Measurements from ENCODE around the gene ST3GAL6. TPM values are rescaled to one million over a fixed set of nuclear protein-coding genes. Genes with fewer than 3 reads are reported as not detected.

Gene ST3GAL6
- total and polyA plus RNA-seq, 8 donors = 5.8 to 129 (median 13.6) TPM; not detected in 1

GRCh38 chr3:98779541-98780335 is 16.6 kb downstream of the ST3GAL6 start:
- Histone ChIP-seq H3K27ac (peak overlapping the region in 2 of 5 donors; percentile 56 to 58), H3K4me3 (no peak overlapping the region), H3K4me1 (peaks cover 37 to 64% (median 48%) of the 10 kb centered on the region in 4 donors), H3K27me3 (no peaks in the 10 kb centered on the region), H3K9me3 (no peaks in the 10 kb centered on the region), H3K36me3 (peaks cover 0 to 4% (median 0%) of the 10 kb centered on the region in 4 donors)
- DNase-seq = peak in 1 of 2 donors; percentile 42
- intact Hi-C loops (cut with DNase I; ENCODE audit: low total_unique reads) = no loop called here
- 58 to 77% (median 73%) methylated on average over 4 of the region's 4 CpGs for WGBS, 5 donors
- TF ChIP-seq EP300 (IDR thresholded peaks at IDR 0.05) = no peak
- TF ChIP-seq, protein P1, sequence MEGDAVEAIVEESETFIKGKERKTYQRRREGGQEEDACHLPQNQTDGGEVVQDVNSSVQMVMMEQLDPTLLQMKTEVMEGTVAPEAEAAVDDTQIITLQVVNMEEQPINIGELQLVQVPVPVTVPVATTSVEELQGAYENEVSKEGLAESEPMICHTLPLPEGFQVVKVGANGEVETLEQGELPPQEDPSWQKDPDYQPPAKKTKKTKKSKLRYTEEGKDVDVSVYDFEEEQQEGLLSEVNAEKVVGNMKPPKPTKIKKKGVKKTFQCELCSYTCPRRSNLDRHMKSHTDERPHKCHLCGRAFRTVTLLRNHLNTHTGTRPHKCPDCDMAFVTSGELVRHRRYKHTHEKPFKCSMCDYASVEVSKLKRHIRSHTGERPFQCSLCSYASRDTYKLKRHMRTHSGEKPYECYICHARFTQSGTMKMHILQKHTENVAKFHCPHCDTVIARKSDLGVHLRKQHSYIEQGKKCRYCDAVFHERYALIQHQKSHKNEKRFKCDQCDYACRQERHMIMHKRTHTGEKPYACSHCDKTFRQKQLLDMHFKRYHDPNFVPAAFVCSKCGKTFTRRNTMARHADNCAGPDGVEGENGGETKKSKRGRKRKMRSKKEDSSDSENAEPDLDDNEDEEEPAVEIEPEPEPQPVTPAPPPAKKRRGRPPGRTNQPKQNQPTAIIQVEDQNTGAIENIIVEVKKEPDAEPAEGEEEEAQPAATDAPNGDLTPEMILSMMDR (IDR thresholded peaks at IDR 0.05) = no peak
- no peak for TF ChIP-seq POLR2A (IDR thresholded peaks at IDR 0.05)
- no peak for TF ChIP-seq POLR2AphosphoS5 (IDR thresholded peaks at IDR 0.05)

DNA sequence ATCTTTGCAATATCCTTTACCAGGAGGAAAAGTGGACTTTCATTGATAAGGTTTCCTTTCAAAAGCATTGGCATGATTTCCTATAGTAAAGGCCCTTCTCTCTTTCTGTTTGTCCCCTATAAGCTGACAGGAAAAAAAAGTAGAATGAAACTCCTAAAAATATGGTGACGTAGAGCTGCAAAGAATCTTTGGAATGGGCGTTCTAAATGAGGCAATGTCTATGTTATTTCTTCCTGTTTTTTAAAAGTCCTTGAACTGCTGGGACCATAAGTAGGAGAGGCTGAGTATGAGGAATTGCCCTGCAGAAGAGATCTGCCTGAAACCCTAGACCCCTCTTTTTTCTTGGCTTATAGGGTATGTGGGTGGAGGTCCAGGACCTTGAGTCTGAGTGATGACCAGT is 17.2 kb downstream of the ST3GAL6 start:
- intact Hi-C loops (cut with DNase I; ENCODE audit: low total_unique reads) = no loop called here
- peak overlapping the region in 1 of 5 donors; percentile 56 for H3K27ac ChIP-seq

DNA sequence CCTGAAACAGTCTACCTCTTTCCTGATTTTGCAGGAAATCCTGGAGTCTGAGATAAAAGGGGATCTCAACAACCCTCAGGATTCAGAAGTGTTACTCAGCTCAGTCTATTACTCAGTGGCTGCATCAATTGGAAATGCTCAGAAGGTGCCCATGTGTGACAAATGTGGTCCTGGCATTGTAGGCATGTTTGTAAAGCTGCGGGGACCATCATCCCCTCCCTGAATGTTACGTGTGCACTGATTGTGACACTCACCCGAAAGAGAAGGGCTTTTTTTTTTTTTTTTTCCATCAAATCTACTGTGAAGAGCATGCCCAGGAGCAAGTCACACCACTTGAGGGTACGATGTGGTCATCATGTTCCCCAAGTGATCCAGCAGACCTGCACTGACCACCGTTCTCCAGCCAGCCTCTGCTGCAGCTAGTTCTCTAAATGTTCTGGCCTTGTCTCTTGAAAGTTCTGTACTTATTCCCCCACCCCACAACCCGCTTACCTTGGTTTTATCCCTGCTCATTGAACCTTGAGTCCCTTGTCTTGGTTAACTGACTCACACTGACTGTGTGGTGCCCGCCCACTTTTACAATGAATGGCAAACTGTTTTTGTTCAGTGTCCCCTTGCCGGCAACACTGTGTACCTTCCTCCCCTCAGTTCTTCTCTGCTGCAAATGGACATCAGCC is 19.8 kb downstream of the ST3GAL6 start:
- TF ChIP-seq, protein P1 (IDR thresholded peaks at IDR 0.05) = no peak
- TF ChIP-seq EP300 (IDR thresholded peaks at IDR 0.05) = no peak
- TF ChIP-seq POLR2A (IDR thresholded peaks at IDR 0.05) = no peak
- TF ChIP-seq POLR2AphosphoS5 (IDR thresholded peaks at IDR 0.05) = no peak
- intact Hi-C loops (cut with DNase I; ENCODE audit: low total_unique reads) = no loop called here
- WGBS, 5 donors = 84 to 86% (median 85%) methylated on average over 8 of the region's 8 CpGs

More for the DNA sequence above, 17.2 kb downstream of the ST3GAL6 start:
- H3K27me3 ChIP-seq = no peaks in the 10 kb centered on the region
- H3K4me3 ChIP-seq = no peak overlapping the region
- TF ChIP-seq POLR2AphosphoS5 (IDR thresholded peaks at IDR 0.05) = no peak
- no peak for TF ChIP-seq POLR2A (IDR thresholded peaks at IDR 0.05)
- TF ChIP-seq, protein P1 (IDR thresholded peaks at IDR 0.05) = no peak
- no peak for TF ChIP-seq EP300 (IDR thresholded peaks at IDR 0.05)
- no peaks in the 10 kb centered on the region for H3K9me3 ChIP-seq
- peaks cover 41 to 70% (median 52%) of the 10 kb centered on the region in 4 donors for H3K4me1 ChIP-seq
- peaks cover 0 to 4% (median 0%) of the 10 kb centered on the region in 4 donors for H3K36me3 ChIP-seq
- WGBS, 5 donors = 82 to 96% (median 93%) methylated on average over 2 of the region's 2 CpGs
- DNase-seq = no peak

GRCh38 chr3:98784042-98784441 is 20.9 kb downstream of the ST3GAL6 start:
- H3K4me3 ChIP-seq = no peak overlapping the region
- intact Hi-C loops (cut with DNase I; ENCODE audit: low total_unique reads) = no loop called here
- TF ChIP-seq EP300 (IDR thresholded peaks at IDR 0.05) (no peak), POLR2A (IDR thresholded peaks at IDR 0.05) (no peak), POLR2AphosphoS5 (IDR thresholded peaks at IDR 0.05) (no peak)
- TF ChIP-seq, protein P1 (IDR thresholded peaks at IDR 0.05) = no peak
- peaks cover 0 to 12% (median 0%) of the 10 kb centered on the region in 4 donors for H3K36me3 ChIP-seq
- no peaks in the 10 kb centered on the region for H3K9me3 ChIP-seq
- WGBS, 5 donors = 29 to 62% (median 40%) methylated on average over 5 of the region's 5 CpGs
- H3K27ac ChIP-seq = peak overlapping the region; percentile 2 to 73 (median 55)
- DNase-seq = peak in 1 of 2 donors; percentile 59
- no peaks in the 10 kb centered on the region for H3K27me3 ChIP-seq
- peaks cover 29 to 61% (median 47%) of the 10 kb centered on the region in 4 donors for H3K4me1 ChIP-seq

More for the DNA sequence above, 19.8 kb downstream of the ST3GAL6 start:
- peaks cover 40 to 69% (median 56%) of the 10 kb centered on the region in 4 donors for H3K4me1 ChIP-seq
- peaks cover 0 to 5% (median 0%) of the 10 kb centered on the region in 4 donors for H3K36me3 ChIP-seq
- DNase-seq = no peak
- H3K4me3 ChIP-seq = no peak overlapping the region
- H3K9me3 ChIP-seq = no peaks in the 10 kb centered on the region
- H3K27me3 ChIP-seq = no peaks in the 10 kb centered on the region
- H3K27ac ChIP-seq = no peak overlapping the region
